ENCODE data around the gene PRMT6. TPM values are rescaled to one million over a fixed set of nuclear protein-coding genes. Genes with fewer than 3 reads are reported as not detected.
"Not testable (repeated sequence)": the region's sequence is repeated elsewhere in the genome, so short reads cannot be mapped to it uniquely, and the experiment has no call there.

Gene PRMT6
- total and polyA plus RNA-seq, 2 experiments from 2014 or later, result 29.6 to 46.6 TPM

- Mint-ChIP-seq H3K36me3 (ENCODE audit: low read depth) (no peaks in the 10 kb centered on the region), H3K4me1 (peaks cover 21% of the 10 kb centered on the region), H3K9me3 (no peaks in the 10 kb centered on the region; the same call in 2 of the 3 replicates), H3K4me3 (no peak overlapping the region), H3K27ac (no peak overlapping the region), H3K27me3 (ENCODE audit: insufficient read depth, low read depth, poor library complexity) (no peaks in the 10 kb centered on the region)
- no peak overlapping the region for H3K27ac ChIP-seq (ENCODE audit: low read depth)
- no peaks in the 10 kb centered on the region for H3F3A ChIP-seq (replicated peaks; ENCODE audit: low read depth)
- no peaks in the 10 kb centered on the region for H3K79me2 ChIP-seq (replicated peaks; ENCODE audit: insufficient read depth)
- no peak for TF ChIP-seq REST (IDR thresholded peaks at IDR 0.05; ENCODE audit: unreplicated experiment)
- TF ChIP-seq EZH2phosphoT487 (IDR thresholded peaks at IDR 0.05; ENCODE audit: unreplicated experiment), result no peak
- no peak for TF ChIP-seq ZNF331 (CRISPR knock-in tag; IDR thresholded peaks at IDR 0.05; ENCODE audit: low read depth)
- no peak for TF ChIP-seq CTCF (conservative IDR thresholded peaks at IDR 0.05; ENCODE audit: low read depth in 2 of 2)
- TF ChIP-seq ETS1 (IDR thresholded peaks at IDR 0.05), result no peak
- no peak overlapping the region for H3K4me3 ChIP-seq
- H3K9me2 ChIP-seq (ENCODE audit: insufficient read depth), result peaks cover 15% of the 10 kb centered on the region; the same call in 1 of the 2 replicates
- H3K4me1 ChIP-seq (ENCODE audit: insufficient read depth), result peaks cover 11% of the 10 kb centered on the region; the same call in 1 of the 2 replicates
- H4K20me1 ChIP-seq (replicated peaks; ENCODE audit: insufficient read depth), result no peaks in the 10 kb centered on the region
- H3K4me2 ChIP-seq, result no peak overlapping the region
- no peaks in the 10 kb centered on the region for H3K36me3 ChIP-seq (ENCODE audit: insufficient read depth)
- DNase-seq (ENCODE audit: low spot score) (no peak), ATAC-seq (no peak)
- H2AFZ ChIP-seq, result no peak overlapping the region
- H3K27me3 ChIP-seq (ENCODE audit: insufficient read depth), result no peaks in the 10 kb centered on the region
Measured at GRCh38 chr1:107019166-107019565, 37.3 kb upstream of the PRMT6 start.

GRCh38 chr1:107038874-107039273, 17.6 kb upstream of the PRMT6 start:
- not testable (repeated sequence) for H3K27me3 Mint-ChIP-seq (ENCODE audit: insufficient read depth, low read depth, poor library complexity); H3F3A ChIP-seq (replicated peaks; ENCODE audit: low read depth); H3K4me1 Mint-ChIP-seq; H3K79me2 ChIP-seq (replicated peaks; ENCODE audit: insufficient read depth); H3K27ac ChIP-seq (ENCODE audit: low read depth); H2AFZ ChIP-seq; H4K20me1 ChIP-seq (replicated peaks; ENCODE audit: insufficient read depth); H3K27me3 ChIP-seq (ENCODE audit: insufficient read depth); H3K4me2 ChIP-seq; H3K4me3 Mint-ChIP-seq; H3K36me3 ChIP-seq (ENCODE audit: insufficient read depth); H3K9me2 ChIP-seq (ENCODE audit: insufficient read depth); ATAC-seq; DNase-seq (ENCODE audit: low spot score); H3K27ac Mint-ChIP-seq; H3K4me3 ChIP-seq; H3K4me1 ChIP-seq (ENCODE audit: insufficient read depth)
- Mint-ChIP-seq H3K36me3 (ENCODE audit: low read depth) (peaks cover 23% of the 10 kb centered on the region), H3K9me3 (peaks cover 29% of the 10 kb centered on the region)

- H3K4me1 Mint-ChIP-seq; H3K4me3 ChIP-seq; H3F3A ChIP-seq (replicated peaks; ENCODE audit: low read depth); H3K4me3 Mint-ChIP-seq; H3K27ac Mint-ChIP-seq; H3K4me1 ChIP-seq (ENCODE audit: insufficient read depth); H2AFZ ChIP-seq; H3K36me3 ChIP-seq (ENCODE audit: insufficient read depth); H4K20me1 ChIP-seq (replicated peaks; ENCODE audit: insufficient read depth); H3K27me3 ChIP-seq (ENCODE audit: insufficient read depth); DNase-seq (ENCODE audit: low spot score); H3K27ac ChIP-seq (ENCODE audit: low read depth); H3K27me3 Mint-ChIP-seq (ENCODE audit: insufficient read depth, low read depth, poor library complexity); H3K79me2 ChIP-seq (replicated peaks; ENCODE audit: insufficient read depth); H3K4me2 ChIP-seq; ATAC-seq; H3K9me2 ChIP-seq (ENCODE audit: insufficient read depth): not testable (repeated sequence)
- Mint-ChIP-seq H3K9me3 (peaks cover 42% of the 10 kb centered on the region), H3K36me3 (ENCODE audit: low read depth) (peaks cover 24% of the 10 kb centered on the region)
Measured at GRCh38 chr1:107044310-107045220, 11.9 kb upstream of the PRMT6 start.
